GM18867 (cell line): ENCODE measurements around the gene CCDC74B.
A peak's percentile ranks its signal among the peaks of the same experiment; 100 is the strongest.
"Not testable (repeated sequence)": the region's sequence is repeated elsewhere in the genome, so short reads cannot be mapped to it uniquely, and the experiment has no call there.

Experiments
- ATAC-seq: cut with Tn5 transposase; IDR thresholded peaks from one replicate; pipeline ENCODE4 v1.9.1; 2021; ENCODE audit warnings: mild to moderate bottlenecking, moderate library complexity; ENCODE audit not compliant: unreplicated experiment

The CCDC74B gene

GRCh38 chr2:130166611-130167010 lies 21.7 kb upstream of the CCDC74B start:
- not testable (repeated sequence) for ATAC-seq

GRCh38 chr2:130165293-130166016 lies 20.5 kb upstream of the CCDC74B start:
- no peak for ATAC-seq

- ATAC-seq, result no peak
Measured at GRCh38 chr2:130162968-130163367, 18.1 kb upstream of the CCDC74B start.

GRCh38 chr2:130162486-130162885 lies 17.6 kb upstream of the CCDC74B start:
- not testable (repeated sequence) for ATAC-seq

GRCh38 chr2:130160838-130161705 lies 16.2 kb upstream of the CCDC74B start:
- not testable (repeated sequence) for ATAC-seq

- no peak for ATAC-seq
Measured at GRCh38 chr2:130160131-130160530, 15.2 kb upstream of the CCDC74B start.

- not testable (repeated sequence) for ATAC-seq
Measured at GRCh38 chr2:130159376-130159775, 14.5 kb upstream of the CCDC74B start.

GRCh38 chr2:130158631-130159030 lies 13.7 kb upstream of the CCDC74B start:
- ATAC-seq, result no peak

- ATAC-seq, result peak; percentile 81
Measured at GRCh38 chr2:130157825-130158514, 13.1 kb upstream of the CCDC74B start.

- peak; percentile 44 for ATAC-seq
Measured at GRCh38 chr2:130157354-130157753, 12.4 kb upstream of the CCDC74B start.

GRCh38 chr2:130156624-130157004 lies 11.7 kb upstream of the CCDC74B start:
- no peak for ATAC-seq

GRCh38 chr2:130155956-130156623 lies 11.2 kb upstream of the CCDC74B start:
- ATAC-seq, result not testable (repeated sequence)

- ATAC-seq, result no peak
Measured at GRCh38 chr2:130154773-130155765, 10.2 kb upstream of the CCDC74B start.

- ATAC-seq, result not testable (repeated sequence)
Measured at GRCh38 chr2:130154423-130154770, 9.5 kb upstream of the CCDC74B start.

- not testable (repeated sequence) for ATAC-seq
Measured at GRCh38 chr2:130153721-130154422, 9.0 kb upstream of the CCDC74B start.

- no peak for ATAC-seq
Measured at GRCh38 chr2:130152816-130153595, 8.1 kb upstream of the CCDC74B start.

- not testable (repeated sequence) for ATAC-seq
Measured at GRCh38 chr2:130152136-130152815, 7.4 kb upstream of the CCDC74B start.

- ATAC-seq, result not testable (repeated sequence)
Measured at GRCh38 chr2:130151145-130151512, 6.2 kb upstream of the CCDC74B start.
